ENCODE results near the gene BUB3.

- TF ChIP-seq POLR2AphosphoS5 (IDR thresholded peaks at IDR 0.05) (no peak), EP300 (IDR thresholded peaks at IDR 0.05) (no peak)
These were observed 17.2 kb upstream of the BUB3 start for GRCh38 chr10:123136806-123137642.

Measured in stomach (tissue), 4 donors.